Dedifferentiated amniotic fluid mesenchymal stem cell (primary cell): ENCODE data around the gene RAB31.
A peak's percentile ranks its signal among the peaks of the same experiment; 100 is the strongest.

Experiments used
- DNase-seq: peaks from one replicate; pipeline ENCODE4 v3.0.0-alpha.2; 2016; ENCODE audit errors: extremely low spot score

RAB31 gene

DNA sequence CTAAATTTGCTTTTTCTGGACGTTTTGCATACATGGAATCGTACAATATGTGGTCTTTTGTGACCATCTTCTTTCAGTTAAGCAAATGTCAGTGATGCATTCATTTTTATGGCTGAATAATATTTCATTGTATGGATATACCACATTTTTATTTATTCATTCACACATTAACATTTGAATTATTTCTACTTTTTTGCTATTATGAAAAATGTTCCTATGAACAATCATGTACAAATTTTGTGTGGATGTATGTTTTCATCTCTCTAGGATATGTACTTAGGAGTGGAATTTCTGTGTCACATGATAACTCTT, 110.3 kb downstream of the RAB31 start:
- DNase-seq: no peak

DNA sequence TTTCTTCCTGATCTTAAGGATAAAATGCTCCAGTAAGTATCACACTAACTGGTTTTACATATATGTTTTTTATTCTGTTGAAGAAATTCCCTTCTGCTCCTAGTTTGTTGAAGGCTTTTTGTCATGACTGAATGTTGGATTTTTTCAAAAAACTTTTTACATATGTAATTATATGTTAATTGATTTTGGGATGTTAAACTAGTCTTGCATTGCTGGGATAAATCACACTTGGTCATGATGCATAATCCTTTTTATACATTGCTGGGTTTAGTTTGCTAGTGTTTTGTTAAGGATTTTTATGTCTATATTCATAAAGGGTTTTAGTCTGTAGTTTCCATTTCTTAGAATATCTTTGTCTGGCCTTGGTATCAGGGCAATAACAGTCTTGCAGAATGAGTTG, 112.0 kb downstream of the RAB31 start:
- no peak for DNase-seq

GRCh38 chr18:9820719-9821118, 112.6 kb downstream of the RAB31 start:
- no peak for DNase-seq

DNA sequence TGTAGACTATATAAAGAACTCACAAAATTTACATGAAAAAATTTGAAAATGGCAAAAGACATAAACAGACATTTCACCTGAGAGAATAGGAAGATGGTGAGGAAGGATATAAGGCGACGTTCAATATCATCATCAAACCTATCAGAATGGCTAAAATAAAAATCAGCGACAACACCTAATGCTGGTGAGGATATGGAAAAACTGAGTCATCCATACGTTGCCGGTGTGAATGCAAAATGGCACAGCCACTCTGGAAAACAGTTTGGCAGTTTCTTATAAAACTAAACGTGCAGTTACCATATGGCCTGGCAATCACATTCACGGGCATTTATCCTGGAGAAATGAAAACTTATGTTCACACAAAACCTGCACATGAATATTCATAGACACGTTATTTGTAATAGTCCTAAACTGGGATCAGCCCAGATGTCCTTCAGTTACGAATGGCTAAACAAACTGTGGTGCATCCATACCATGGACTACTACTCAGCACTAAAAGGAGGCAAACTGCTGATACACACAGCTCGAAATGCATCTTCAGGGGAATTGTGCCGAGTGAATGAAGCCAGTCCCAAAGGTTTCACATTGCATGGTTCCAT, 114.6 kb downstream of the RAB31 start:
- no peak for DNase-seq

- no peak for DNase-seq
Observed at GRCh38 chr18:9823805-9824473, 115.8 kb downstream of the RAB31 start.

- peak; percentile 79 for DNase-seq
Observed at GRCh38 chr18:9824474-9824832, 116.4 kb downstream of the RAB31 start.

GRCh38 chr18:9824952-9825371, 116.9 kb downstream of the RAB31 start:
- no peak for DNase-seq

DNA sequence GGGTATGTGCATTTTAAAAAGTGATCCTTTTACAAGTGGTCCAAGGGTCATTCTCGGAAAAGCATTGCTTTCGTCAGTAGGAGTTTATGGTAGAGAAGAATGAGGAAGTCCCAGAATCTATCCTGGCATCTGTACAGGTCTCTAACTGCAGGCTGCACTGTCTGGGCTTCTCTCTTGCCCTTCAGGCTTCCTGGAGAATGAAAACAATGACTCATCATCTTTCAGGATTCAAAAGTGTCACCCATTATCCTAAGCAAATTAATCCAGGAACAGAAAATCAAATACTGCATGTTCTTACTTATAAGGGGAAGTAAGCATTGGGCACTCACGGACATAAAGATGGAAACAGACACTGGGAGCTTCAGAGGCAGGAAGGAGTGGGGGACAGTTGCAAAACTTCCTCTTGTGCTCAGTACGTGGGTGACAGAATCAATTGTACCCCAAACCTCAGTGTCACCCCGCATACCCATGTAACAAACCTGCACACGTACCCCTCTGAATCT, 117.5 kb downstream of the RAB31 start:
- DNase-seq: peak; percentile 68

GRCh38 chr18:9826685-9827084, 118.6 kb downstream of the RAB31 start:
- no peak for DNase-seq

DNA sequence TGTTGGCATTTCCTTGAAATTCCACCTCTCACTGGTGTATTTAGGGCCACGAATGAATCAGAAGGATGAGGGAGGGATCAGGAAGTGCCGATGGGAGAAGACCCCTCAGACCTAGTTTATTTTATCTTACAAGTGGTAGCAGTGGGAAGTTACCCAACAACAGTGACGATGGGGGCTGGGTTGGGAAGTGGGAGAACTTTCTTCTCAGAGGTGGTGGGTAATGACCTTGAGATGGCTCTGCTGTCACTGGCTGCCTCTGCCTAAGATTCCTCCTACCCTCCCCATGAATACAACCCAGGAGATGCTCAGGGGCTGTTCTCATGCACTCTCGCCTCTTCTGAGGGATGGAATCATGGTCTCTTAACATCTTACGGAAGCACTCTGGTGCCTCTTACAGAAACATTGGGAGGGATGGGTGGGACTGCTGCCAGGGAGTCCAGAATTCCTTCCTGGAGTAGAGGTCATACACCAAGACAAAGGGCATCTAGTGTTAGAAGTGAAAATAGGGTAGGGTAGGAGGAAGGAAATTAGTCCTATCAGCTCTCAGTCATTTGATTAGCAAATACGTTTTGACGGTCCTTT, 119.2 kb downstream of the RAB31 start:
- DNase-seq: no peak

- peak; percentile 95 for DNase-seq
Observed at GRCh38 chr18:9827793-9828505, 119.8 kb downstream of the RAB31 start.

- DNase-seq: no peak
Observed at GRCh38 chr18:9828506-9829396, 120.7 kb downstream of the RAB31 start.

DNA sequence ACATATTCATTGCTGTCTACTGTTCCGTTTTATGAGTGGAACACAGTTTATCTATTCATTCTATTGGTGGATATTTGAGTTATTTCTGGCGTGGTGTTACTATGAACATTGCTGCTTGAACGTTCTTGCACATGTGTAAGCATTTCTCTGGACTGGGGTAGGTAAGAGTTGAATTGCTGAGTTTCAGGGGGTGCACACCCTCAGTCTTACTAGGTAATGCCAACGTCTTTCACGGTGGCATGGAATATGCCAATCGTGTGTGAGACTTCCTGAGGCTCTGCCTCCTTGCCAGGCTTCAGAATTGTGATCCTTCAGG, 121.3 kb downstream of the RAB31 start:
- no peak for DNase-seq

- DNase-seq: no peak
Observed at GRCh38 chr18:9831036-9831722, 123.1 kb downstream of the RAB31 start.

GRCh38 chr18:9831723-9832199, 123.7 kb downstream of the RAB31 start:
- no peak for DNase-seq

DNA sequence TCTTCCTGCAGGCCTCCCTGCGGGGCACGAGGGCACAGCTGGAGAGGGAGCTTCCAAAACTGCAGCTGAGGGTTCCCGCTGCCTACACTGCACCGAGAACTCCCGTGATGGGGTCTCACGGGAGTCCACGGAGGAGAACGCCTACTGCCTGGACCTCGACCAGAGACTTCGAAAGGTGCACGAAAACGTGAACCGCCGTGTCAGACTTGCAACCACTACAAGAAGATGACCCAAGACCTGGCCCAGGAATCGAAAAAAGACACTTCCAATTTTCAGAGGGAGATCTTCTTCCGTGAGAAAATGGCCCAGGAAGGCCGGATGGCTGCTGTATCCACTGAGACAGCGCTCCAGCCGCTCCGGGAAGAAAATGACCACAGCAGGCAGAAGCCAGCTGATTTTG, 124.8 kb downstream of the RAB31 start:
- DNase-seq: no peak

GRCh38 chr18:9834551-9834950, 126.5 kb downstream of the RAB31 start:
- no peak for DNase-seq

DNA sequence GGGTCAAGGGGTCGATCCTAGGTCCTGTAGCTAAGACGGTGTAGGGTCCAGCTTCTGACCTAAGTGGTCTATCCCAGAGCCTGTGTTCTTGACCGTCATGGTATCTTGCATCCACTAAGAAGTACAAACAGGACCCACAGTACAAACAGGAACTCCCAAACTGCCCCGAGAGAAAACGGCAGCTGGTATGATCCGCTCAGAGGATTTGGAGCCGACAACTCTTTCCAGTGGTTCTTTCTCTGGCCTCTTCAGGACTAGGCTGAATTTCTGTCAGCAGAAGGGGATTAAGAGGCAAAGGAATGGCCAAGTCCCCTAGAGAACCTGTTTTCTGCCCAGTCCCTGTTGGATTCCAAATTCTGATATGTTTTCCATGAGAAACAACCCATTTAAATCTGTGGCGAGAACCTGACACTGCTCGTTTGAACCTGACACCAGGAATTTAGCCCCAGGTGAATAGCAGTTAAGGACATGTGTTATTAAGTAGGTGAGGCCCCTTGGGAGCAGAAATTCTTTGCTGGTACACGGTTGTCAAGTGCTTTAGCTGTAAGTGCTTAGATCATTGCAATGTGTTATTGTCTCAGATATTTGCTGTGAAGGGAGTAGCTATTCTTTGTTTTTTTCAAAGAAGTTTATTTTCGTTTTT, 127.1 kb downstream of the RAB31 start:
- no peak for DNase-seq

- DNase-seq: no peak
Observed at GRCh38 chr18:9835825-9836224, 127.7 kb downstream of the RAB31 start.

GRCh38 chr18:9838144-9838877, 130.2 kb downstream of the RAB31 start:
- no peak for DNase-seq
